Stimulated activated CD4-positive, alpha-beta T cell treated with anti-CD3 and anti-CD28 coated beads, Interleukin-1b, Interleukin-23, amount 100 ng/mL, for 4 hours (primary cell): ENCODE measurements around the gene SOWAHD.
"Not testable (repeated sequence)": the region's sequence is repeated elsewhere in the genome, so short reads cannot be mapped to it uniquely, and the experiment has no call there.

Experiments
- DNase-seq, 2 donors: peaks; one replicate each; pipeline ENCODE4 v3.0.0-alpha.2; 2020; ENCODE audit warnings: low read depth in 2 of 2

Gene SOWAHD

DNA sequence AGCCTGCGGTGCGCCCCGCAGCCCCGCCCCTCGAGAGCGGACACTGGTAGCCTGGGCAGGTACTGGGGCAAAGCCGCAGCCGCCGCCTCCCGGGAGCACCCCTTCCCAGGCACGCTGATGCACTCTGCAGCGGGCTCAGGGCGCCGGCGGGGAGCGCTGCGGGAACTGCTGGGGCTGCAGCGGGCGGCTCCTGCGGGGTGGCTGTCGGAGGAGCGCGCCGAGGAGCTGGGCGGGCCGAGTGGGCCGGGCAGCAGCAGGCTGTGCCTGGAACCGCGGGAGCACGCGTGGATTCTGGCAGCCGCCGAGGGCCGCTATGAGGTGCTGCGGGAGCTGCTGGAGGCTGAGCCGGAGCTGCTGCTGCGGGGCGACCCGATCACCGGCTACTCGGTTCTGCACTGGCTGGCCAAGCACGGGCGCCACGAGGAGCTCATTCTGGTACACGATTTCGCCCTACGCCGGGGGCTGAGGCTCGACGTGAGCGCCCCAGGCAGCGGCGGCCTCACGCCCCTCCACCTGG is 401 bp downstream of the SOWAHD start:
- peak in 1 of 2 donors; percentile 17 for DNase-seq

DNA sequence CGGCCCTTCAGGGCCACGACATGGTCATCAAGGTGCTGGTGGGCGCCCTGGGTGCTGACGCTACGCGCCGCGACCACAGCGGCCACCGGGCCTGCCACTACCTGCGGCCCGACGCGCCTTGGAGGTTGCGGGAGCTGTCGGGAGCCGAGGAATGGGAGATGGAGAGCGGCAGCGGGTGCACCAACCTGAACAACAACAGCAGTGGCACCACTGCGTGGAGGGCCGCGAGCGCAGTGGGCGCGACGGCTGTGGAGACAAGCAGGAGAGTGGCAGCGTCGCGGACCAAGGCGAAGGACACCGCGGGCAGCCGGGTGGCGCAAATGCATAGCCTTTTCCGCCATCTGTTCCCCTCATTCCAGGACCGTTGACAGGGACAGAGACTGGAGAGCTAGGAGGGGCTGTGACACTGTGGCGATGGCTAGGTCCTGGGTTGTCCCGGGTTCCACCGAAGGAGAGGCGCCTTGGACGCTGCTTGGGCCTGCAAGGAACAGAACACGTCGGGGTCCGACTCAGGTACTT is 919 bp downstream of the SOWAHD start:
- no peak for DNase-seq

DNA sequence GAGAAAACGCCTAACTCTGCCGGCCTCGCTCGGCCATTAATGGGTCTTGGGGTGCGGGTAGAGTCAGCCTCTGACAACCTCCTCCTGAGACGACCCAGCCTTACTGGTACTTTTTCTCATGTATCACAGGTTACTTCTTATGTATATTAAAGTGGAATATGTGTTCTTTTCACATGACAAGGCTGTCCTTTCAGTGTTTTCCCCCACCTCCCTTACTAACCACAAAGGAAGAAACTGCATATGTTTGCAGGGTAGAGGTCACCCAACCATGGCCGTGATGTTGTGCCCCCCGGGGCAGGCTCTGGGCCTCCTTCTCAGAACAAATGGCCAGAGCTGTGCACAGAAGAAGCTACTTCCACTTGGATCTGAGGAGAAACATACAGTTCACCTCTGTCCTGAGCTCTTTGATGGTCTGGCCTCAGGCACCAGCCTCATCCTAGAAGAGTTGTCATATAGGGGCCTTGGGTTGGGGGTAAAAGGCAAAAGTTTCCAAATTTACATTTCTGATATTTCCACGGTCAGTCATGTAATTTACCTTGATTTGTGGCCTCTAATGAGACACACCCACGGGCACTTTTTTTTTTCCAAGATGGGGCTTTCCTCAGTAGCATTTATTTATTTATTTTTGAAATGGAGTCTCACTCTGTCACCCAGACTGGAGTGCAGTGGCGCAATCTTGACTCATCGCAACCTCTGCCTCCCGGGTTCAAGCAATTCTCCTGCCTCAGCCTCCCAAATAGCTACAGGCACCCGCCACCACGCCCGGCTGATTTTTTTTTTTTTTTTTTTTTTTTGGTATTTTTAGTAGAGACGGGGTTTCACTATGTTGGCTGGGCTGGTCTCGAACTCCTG is 1.9 kb downstream of the SOWAHD start:
- DNase-seq, result no peak

DNA sequence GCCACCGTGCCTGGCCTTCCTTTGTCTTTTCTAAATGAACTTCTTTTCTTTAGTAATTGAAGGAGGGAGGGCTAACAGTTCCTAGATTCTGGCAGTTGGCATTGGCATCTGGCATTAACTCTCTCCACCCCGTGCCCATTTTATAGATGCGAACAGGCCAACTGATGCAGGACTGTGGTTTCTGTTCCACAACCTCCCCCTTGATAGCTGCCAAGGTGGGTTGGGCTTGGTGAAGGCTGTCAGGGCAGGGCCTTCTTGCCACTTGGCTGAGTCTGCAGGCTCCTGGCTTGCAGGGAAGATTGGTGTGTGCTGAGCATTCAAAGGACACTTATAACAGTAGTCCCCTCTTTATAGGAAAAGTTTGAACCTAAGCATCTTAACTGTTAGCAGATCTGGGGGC is 4.3 kb downstream of the SOWAHD start:
- no peak for DNase-seq

DNA sequence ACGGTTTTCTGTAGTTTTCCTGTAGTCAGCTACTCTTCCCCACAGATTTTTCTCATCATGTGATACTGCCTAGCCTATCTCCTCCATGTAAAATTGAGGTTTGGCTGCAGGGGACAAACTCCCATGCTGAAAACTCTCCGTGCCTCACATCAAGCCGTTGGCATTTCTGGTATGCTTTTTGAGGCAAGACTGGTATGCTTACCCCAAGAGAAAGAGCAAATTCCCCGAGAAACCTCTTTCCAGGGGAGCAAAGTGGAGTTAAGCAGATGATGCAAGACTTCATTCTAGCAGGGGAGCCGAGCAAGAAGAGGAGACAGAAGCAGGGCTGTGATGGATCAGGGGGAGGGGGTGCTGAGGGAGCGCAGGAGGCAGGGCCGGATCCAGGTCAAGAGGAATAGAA is 4.8 kb downstream of the SOWAHD start:
- no peak for DNase-seq

DNA sequence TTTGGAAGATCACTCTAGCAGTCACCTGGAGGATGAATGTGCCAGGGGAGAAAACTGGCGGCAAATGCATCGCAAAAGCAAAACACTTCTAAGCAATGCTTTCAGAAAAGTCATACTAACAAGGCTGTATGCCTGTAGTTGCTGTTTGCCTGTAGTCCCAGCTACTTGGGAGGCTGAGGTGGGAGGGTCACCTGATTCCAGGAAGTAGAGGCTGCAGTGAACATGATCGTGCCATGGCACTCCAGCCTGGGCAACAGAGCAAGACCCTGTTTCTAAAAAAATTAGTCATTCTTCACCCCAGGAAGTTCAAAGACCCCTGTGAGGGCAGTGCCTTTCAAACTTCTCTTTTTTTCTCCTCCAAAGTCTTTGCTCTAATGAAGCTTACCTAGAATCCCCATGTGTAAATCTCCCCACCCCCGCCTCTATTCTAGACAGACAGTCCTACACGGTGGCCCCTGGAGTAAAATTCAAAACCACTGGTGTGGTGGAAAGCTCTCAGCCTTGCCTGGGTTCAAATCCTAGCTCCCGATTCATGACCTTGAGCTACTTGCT is 5.5 kb downstream of the SOWAHD start:
- DNase-seq, result no peak

DNA sequence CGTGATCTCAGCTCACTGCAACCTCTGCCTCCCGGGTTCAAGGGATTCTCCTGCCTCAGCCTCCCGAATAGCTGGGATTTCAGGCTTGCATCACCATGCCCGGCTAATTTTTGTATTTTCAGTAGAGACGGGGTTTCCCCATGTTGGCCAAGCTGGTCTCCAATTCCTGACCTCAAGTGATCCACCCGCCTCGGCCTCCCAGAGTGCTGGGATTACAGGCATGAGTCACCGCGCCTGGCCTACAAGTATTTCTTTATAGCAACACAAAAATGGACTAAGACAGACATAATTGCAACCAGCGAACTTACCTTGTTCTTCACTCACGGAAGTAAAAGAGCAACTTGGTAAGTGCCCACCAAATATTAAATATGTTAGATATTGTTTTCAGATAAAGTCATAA is 10.0 kb downstream of the SOWAHD start:
- DNase-seq, result not testable (repeated sequence)

DNA sequence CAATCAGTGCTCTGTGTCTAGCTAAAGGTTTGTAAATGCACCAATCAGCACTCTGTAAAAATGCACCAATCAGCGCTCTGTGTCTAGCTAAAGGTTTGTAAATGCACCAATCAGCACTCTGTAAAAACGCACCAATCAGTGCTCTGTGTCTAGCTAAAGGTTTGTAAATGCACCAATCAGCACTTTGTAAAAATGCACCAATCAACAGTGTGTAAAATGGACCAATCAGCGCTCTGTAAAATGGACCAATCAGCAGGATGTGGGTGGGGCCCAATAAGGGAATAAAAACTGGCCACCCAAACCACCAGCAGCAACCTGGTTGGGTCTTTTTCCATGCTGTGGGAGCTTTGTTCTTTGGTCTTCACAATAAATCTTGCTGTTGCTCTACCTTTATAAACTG is 11.0 kb downstream of the SOWAHD start:
- DNase-seq, result not testable (repeated sequence)

DNA sequence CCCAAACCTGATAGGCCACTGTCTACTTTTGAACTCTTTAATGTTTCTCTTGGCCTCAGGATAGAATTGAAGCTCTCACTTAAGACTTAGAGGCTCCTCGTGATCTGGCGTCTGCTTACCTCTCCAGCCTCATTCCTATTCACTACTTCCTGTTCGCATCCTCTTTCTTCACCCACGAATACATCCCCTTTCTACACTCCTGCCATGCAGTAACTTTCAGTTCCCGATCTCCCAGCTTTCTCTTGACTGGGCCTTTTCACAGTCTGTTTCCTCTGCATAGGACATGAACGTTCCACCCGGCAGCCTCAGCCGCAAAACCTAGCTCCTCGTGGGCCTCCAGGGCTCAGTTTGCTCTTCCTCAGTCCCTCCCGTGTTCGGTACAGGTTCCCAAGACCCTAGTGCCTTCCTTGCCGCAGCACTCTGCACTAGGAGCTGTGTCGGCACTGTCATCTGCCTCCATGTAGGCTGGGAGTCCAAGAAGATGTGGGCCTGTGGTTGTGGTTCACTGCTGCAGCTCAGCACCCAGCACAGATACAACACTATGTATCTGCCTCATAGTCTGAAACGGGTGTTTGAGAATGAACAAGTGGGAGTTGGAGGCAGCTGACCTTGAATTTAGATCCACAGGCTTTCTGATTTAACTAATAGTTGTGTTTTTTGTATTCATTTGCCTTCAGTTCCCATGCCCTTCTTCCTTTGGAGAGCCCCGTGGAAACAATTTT is 17.3 kb downstream of the SOWAHD start:
- no peak for DNase-seq

DNA sequence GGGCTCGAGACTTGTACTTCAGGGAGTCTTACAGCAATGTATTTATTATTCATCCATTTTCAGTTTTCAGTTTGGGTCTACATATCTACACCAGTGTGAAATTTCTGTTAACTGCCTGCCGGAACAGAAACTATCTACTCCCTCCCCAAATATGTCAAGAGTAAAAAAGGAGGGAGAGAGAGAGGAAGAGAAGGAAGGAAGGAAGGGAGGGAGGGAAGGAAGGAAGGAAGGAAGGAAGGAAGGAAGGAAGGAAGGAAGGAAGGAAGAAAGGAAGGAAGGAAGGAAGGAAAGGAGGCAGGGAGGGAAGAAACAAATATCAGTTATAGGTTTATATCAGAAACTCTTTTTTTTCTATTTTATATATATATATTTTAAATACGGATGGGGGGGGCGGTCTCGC is 20.4 kb downstream of the SOWAHD start:
- DNase-seq, result no peak

DNA sequence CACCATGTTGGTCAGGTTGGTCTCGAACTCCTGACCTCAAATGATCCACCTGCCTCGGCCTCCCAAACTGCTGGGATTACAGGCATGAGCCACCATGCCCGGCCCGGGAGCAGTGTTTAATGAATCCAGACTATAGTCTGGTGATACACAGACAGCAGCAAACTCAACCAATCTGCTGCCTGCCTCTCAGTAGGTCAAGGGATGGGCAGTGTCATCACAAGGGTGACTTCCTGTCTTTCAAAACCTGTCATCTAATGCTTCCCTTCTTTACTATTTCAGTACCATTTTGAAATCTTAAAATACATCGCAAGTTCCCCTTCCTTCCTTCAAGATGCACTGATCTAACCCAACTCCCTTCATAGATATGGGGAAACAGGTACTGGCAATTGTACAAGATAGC is 24.6 kb downstream of the SOWAHD start:
- DNase-seq, result no peak

DNA sequence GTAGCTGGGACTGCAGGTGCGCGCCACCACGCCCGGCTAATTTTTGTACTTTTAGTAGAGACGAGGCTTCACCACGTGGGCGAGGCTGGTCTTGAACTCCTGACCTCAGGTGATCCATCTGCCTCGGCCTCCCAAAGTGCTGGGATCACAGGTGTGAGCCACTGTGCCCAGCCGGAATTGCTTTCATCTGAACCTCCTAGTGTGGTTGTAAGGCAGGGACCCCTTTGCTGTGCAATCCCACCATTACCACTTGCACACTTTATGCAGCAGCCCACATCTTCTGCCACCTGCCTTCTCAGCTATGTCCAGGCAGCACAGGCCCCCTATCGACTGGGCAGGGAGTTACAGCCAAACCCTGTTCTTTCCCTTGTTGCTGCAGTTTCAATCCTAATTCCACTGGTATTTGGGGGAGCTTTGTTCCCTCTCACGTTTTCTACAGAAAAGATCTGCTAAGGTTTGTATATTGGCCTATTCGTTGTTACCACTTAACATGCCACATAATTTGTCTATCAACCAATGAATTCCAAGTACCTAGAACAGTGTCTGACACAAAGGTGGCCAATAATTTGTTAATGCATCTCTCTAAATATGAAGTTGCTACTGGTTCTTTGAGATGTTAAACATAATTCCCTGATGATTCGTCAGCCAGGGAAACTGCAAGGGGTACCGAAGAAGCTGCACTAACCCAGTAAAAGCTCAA is 26.5 kb downstream of the SOWAHD start:
- peak in 1 of 2 donors; percentile 33 for DNase-seq

DNA sequence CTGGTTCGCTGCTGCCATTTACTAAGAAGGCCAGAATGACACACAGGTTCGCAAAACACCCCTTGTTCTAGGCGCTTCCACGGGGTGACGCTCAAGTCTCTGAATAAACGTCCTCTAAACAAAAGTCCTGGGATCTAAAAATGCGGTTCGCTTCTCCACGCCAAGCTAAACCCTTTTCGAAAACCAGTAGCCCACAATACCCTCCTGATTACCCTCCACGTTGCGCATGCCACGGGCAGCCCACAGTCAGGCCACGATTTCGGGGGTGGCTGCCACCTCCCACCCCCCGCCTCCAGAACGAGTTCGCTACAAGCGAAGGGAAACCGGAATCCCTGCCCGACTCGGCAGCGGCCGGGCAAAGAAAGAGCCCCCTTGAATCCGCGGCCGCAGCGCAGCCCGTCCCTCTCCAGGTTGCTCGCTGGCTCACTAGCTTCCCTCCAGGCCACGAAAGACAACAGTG is 32.6 kb downstream of the SOWAHD start:
- DNase-seq, result peak; percentile 21 to 35

DNA sequence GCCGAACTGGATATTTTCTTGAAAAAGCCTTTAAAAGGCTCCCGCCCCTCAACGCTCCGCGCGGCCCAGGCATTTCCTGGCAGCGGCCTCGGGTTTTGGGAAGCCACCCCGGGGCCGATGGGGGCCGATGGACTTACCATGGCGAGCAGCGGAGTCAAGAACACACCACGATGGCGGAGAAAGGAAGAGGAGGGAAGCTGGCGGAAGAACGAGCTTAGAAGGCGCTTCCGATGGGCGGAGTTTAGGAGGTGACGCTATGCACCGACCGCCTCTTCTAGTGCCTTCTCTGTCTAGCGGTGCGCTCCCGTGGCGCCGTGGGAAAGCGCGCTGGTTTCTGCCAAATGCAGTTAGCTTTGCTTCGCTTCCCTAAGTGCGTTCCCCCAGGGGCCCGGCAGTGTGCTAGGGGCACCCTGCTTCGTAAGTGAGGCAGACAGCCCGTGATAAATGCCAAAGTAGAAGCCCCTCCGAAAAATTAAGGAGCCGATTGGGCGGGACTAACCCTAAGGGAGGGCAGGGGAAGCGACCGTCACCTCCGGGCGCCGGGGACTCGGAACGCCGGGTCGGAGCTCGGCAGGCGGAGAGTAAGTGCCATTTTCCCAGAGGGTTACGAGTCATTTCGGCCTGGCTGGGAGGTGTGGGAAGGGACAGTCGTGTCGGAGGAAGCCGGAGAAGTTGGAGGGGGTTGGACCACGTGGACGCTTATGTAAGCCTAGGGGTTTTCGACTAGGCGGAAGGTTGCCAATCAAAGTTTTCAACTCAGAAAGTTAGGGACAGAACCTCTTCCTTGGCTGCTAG is 33.2 kb downstream of the SOWAHD start, which contains the start of gene RPL39:
RPL39 (minus strand) TSS at position 194 of the 795 bp plus-strand sequence; CDS start at position 140, 54 bp downstream.
- DNase-seq, result peak; percentile 64 to 65

DNA sequence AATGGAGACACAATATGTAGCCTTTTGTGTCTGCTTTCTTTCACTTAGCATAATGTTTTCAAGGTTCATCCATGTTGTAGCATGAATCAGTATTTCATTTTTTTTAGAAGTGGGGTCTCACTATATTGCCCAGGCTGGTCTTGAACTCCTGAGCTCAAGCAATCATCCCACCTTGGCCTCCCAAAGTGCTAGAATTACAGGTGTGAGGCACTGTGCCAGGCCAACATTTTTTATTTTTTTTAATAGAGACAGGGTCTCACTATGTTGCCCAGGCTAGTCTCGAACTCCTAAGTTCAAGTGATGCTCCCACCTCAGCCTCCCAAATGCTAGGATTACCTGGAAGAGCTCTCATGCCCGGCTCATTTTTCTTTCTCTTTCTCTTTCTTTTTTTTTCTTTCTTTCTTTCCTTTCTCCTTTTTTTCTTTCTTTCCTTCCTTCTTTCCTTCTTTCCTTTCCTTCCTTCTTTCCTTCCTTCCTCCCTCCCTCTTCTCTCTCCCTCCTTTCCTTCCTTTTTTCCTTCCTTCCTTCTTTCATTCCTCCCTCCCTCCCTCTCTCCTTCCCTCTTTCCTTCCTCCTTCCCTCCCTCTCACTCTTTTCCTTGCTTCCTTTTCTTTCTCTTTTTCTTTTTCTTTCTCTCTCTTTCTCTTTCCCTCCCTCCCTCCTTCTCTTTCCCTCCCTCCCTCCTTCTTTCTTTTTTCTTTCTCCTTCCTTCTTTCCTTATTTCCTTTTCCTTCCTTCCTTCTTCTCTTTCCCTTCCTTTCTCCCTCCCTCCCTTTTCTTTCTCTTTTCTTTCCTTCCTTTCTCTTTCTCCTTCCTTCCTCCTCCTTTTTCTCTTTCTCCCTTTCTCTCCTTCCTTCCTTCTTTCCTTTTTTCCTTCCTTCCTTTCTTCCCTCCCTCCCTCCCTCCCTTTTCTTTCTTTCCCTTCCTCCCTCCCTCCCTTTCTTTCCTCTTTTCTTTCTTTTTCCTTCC is 43.1 kb downstream of the SOWAHD start:
- no peak for DNase-seq

DNA sequence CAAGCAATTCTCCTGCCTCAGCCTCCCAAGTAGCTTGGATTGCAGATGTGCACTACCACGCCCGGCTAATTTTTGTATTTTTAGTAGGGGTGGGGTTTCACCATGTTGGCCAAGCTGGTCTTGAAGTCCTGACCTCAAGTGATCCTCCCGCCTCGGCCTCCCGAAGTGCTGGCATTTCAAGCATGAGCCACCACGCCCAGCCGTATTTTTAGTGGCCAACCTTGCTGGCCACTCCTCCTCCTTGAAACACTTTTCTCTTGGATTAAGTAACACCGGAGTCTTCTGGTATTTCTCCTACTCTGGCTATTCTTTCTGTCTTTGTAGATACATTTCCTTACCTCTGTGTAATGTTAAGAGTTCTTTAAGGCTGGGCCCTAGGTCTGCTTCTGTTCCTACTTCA is 44.2 kb downstream of the SOWAHD start:
- no peak for DNase-seq

DNA sequence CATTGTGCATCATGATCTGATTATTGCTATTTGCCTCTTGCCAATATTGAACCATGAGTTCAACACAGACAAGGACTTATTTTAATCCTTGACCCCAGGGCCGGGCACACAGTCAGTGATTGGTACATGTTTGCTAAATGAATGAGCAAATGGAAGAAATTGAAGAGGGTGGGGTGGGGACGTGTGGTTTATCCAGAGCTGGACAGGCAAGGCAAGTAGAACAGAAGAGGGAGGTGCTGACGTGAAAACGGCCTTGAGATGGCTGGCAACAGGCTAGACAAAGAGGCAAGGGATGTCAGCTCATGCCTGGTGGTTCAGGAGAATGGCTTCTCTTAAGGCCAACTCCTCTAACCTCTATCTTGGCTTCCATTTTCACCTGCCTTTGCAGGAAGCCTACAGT is 50.1 kb downstream of the SOWAHD start:
- DNase-seq, result not testable (repeated sequence)

DNA sequence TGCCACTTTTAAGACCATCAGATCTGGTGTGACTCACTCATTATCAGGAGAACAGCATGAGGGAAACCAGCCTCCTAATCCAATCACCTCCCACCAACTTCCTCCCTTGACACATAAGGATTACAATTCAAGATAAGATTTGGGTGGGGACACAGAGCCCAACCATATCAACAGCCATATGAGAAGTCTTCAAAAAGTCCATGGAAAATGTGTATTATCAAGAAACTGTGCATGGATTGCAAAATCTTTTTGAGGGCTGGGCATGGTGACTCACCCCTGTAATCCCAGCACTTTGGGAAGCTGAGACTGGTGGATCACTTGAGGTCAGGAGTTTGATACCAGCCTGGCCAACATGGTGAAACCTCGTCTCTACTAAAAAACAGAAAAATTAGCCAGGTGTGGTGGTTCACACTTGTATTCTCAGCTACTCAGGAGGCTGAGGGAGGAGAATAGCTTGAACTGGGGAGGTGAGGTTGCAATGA is 50.8 kb downstream of the SOWAHD start:
- no peak for DNase-seq
